Fibroblast of lung (primary cell): ENCODE measurements around the gene GAS7.

ENCODE experiments used
- EZH2 ChIP-seq: IDR thresholded peaks from 2 replicates; pipeline ENCODE4 v1.5.1; 2012; ENCODE audit warnings: low read length, control low read depth, mild to moderate bottlenecking; ENCODE audit errors: missing control alignments
- TF ChIP-seq, protein P1 (sequence below), 2 donors: IDR thresholded peaks in 1 of 2; conservative IDR thresholded peaks in 1 of 2; 1 replicate in 1 of 2; 2 replicates in 1 of 2; pipeline ENCODE4 v1.5.1; 2011 to 2012; ENCODE audit warnings: low read length in 2 of 2, control low read depth in 1 of 2, inconsistent platforms in 1 of 2, low read depth in 1 of 2, mild to moderate bottlenecking in 1 of 2

DNA sequence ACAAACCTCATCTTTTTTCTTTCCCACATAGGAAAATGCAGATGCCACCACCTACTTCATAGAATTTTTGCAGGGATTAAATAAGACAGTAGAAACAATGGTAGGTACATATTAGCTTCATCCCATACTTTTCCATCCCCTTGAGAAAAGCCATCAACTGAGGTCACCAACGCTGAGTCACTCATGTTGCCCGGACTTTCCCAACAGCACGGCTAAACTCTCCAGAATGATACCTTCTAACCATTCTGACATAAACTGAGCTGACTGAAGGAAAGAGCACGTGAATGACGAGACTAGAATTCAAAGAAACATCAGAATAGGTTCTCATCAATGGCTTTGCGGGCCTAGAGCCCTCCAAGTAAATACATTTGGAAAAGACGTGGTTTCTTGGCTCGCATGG, 147.3 kb downstream of the GAS7 start:
- TF ChIP-seq, protein P1, sequence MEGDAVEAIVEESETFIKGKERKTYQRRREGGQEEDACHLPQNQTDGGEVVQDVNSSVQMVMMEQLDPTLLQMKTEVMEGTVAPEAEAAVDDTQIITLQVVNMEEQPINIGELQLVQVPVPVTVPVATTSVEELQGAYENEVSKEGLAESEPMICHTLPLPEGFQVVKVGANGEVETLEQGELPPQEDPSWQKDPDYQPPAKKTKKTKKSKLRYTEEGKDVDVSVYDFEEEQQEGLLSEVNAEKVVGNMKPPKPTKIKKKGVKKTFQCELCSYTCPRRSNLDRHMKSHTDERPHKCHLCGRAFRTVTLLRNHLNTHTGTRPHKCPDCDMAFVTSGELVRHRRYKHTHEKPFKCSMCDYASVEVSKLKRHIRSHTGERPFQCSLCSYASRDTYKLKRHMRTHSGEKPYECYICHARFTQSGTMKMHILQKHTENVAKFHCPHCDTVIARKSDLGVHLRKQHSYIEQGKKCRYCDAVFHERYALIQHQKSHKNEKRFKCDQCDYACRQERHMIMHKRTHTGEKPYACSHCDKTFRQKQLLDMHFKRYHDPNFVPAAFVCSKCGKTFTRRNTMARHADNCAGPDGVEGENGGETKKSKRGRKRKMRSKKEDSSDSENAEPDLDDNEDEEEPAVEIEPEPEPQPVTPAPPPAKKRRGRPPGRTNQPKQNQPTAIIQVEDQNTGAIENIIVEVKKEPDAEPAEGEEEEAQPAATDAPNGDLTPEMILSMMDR (conservative IDR thresholded peaks at IDR 0.05 in 1 of 2, IDR thresholded peaks at IDR 0.05 in 1 of 2; ENCODE audit: low read depth in 1 of 2, low read length in 2 of 2), result no peak
- TF ChIP-seq EZH2, result no peak
